WTC11 (cell line): Measurements from ENCODE around the gene PRPF40A. TPM values are rescaled to one million over a fixed set of nuclear protein-coding genes. Genes with fewer than 3 reads are reported as not detected.
A peak's percentile ranks its signal among the peaks of the same experiment; 100 is the strongest.

Experiments
- ATAC-seq: fragments of 200-7000 bp; cut with Tn5 transposase; 2 replicates; pipeline ENCODE4 v1.10.0; 2021; ENCODE audit warnings: mild to moderate bottlenecking, moderate library complexity
- CTCF ChIA-PET: fragments of 300-600 bp; sonication (Branson Sonifier 250); formaldehyde crosslinking; loops from one replicate; lab custom pipeline; 2021; ENCODE audit warnings: antibody characterized with exemption; lab: Charles Lee
- POLR2A ChIA-PET: fragments of 350-600 bp; sonication (Branson Sonifier 250); formaldehyde crosslinking; loops from one replicate; lab custom pipeline; 2021; ENCODE audit warnings: antibody characterized with exemption; lab: Charles Lee
- DNase-seq: peaks from one replicate; pipeline ENCODE4 v3.0.0; 2021; ENCODE audit warnings: low spot score
- H3K27ac Mint-ChIP-seq: 2 replicates; pipeline ENCODE4 v1.8.0; 2021; ENCODE audit warnings: mixed read lengths
- H3K27me3 Mint-ChIP-seq: 2 replicates; pipeline ENCODE4 v1.8.0; 2021; ENCODE audit warnings: low read depth, mild to moderate bottlenecking, moderate library complexity, mixed read lengths
- H3K36me3 Mint-ChIP-seq: 2 replicates; pipeline ENCODE4 v1.8.0; 2021; ENCODE audit warnings: mixed read lengths
- H3K4me1 Mint-ChIP-seq: 2 replicates; pipeline ENCODE4 v1.8.0; 2022; ENCODE audit warnings: mixed read lengths
- H3K4me3 Mint-ChIP-seq: 2 replicates; pipeline ENCODE4 v1.8.0; 2021; ENCODE audit warnings: mild to moderate bottlenecking, moderate library complexity, mixed read lengths
- H3K9me3 Mint-ChIP-seq: 2 replicates; pipeline ENCODE4 v1.8.0; 2021; ENCODE audit warnings: mixed read lengths
- AFF4 ChIP-seq: sonication (generic); formaldehyde crosslinking; IDR thresholded peaks from 2 replicates; pipeline ENCODE4 v1.8.1; 2023; ENCODE audit warnings: mild to moderate bottlenecking, missing genetic modification reagents, borderline replicate concordance
- ARID4B ChIP-seq: sonication (generic); formaldehyde crosslinking; IDR thresholded peaks from 2 replicates; pipeline ENCODE4 v1.8.0; 2023; ENCODE audit warnings: missing genetic modification reagents, mild to moderate bottlenecking, borderline replicate concordance
- CBFB ChIP-seq: sonication (generic); formaldehyde crosslinking; IDR thresholded peaks from 2 replicates; pipeline ENCODE4 v1.8.1; 2022; ENCODE audit warnings: mild to moderate bottlenecking, low read depth, missing genetic modification reagents
- E2F5 ChIP-seq: sonication (generic); formaldehyde crosslinking; IDR thresholded peaks from 2 replicates; pipeline ENCODE4 v1.8.1; 2022; ENCODE audit warnings: mild to moderate bottlenecking, moderate library complexity, missing genetic modification reagents
- GRHL2 ChIP-seq: fragments of 250-450 bp; sonication (Bioruptor Pico); IDR thresholded peaks from 2 replicates; pipeline ENCODE4 v1.8.0; 2022; ENCODE audit warnings: mild to moderate bottlenecking, moderate library complexity; ENCODE audit not compliant: insufficient replicate concordance, severe bottlenecking
- JAZF1 ChIP-seq: fragments of 250-450 bp; sonication (Bioruptor Pico); IDR thresholded peaks from 2 replicates; pipeline ENCODE4 v1.9.0; 2021; ENCODE audit warnings: moderate library complexity, mild to moderate bottlenecking, inconsistent platforms
- MXD4 ChIP-seq: fragments of 250-450 bp; sonication (Bioruptor Pico); IDR thresholded peaks from 2 replicates; pipeline ENCODE4 v1.8.0; 2021; ENCODE audit warnings: mild to moderate bottlenecking, moderate library complexity, borderline replicate concordance
- NFE2L1 ChIP-seq: sonication (generic); formaldehyde crosslinking; IDR thresholded peaks from 2 replicates; pipeline ENCODE4 v1.8.1; 2023; ENCODE audit warnings: missing genetic modification reagents
- NFYB ChIP-seq: sonication (generic); formaldehyde crosslinking; conservative IDR thresholded peaks from 2 replicates; pipeline ENCODE4 v1.8.0; 2022; ENCODE audit warnings: low read depth, missing genetic modification reagents
- ZBTB43 ChIP-seq: sonication (generic); formaldehyde crosslinking; IDR thresholded peaks from 2 replicates; pipeline ENCODE4 v1.8.1; 2023; ENCODE audit warnings: mild to moderate bottlenecking, missing genetic modification reagents
- ZNF138 ChIP-seq: sonication (generic); formaldehyde crosslinking; conservative IDR thresholded peaks from 2 replicates; pipeline ENCODE4 v1.8.1; 2022; ENCODE audit warnings: mild to moderate bottlenecking, moderate library complexity, missing genetic modification reagents
- ZNF219 ChIP-seq: sonication (generic); formaldehyde crosslinking; IDR thresholded peaks from 2 replicates; pipeline ENCODE4 v1.8.0; 2023; ENCODE audit warnings: missing genetic modification reagents, mild to moderate bottlenecking, borderline replicate concordance
- ZNF396 ChIP-seq: fragments of 250-450 bp; sonication (Bioruptor Pico); IDR thresholded peaks from 2 replicates; pipeline ENCODE4 v1.8.0; 2021; ENCODE audit warnings: mild to moderate bottlenecking, moderate library complexity, borderline replicate concordance
- ZNF671 ChIP-seq: fragments of 250-450 bp; sonication (Bioruptor Pico); IDR thresholded peaks from 2 replicates; pipeline ENCODE4 v1.8.0; 2021; ENCODE audit warnings: mild to moderate bottlenecking
- total RNA-seq: library from RNA; stranded (reverse); gene quantifications from 3 replicates; pipeline ENCODE4 v1.2.3, GENCODE V29; 2021
- TF ChIP-seq, protein P1 (sequence below): sonication (generic); formaldehyde crosslinking; IDR thresholded peaks from 2 replicates; pipeline ENCODE4 v1.8.1; 2023; ENCODE audit warnings: mild to moderate bottlenecking, missing genetic modification reagents, moderate library complexity

PRPF40A gene
- total RNA-seq, 1 experiment from 2014 or later, result 189 TPM

GRCh38 chr2:152646264-152646663 is 71.0 kb downstream of the PRPF40A start:
- no peak overlapping the region for H3K27ac Mint-ChIP-seq
- H3K4me1 Mint-ChIP-seq, result peaks cover 19% of the 10 kb centered on the region
- ChIA-PET POLR2A (no interaction called here), CTCF (interaction anchor here (0.6 to 3.7 kb wide), 4 partner anchors 11 to 621 kb away, joined by 3 to 37 read pairs (median 4); no protein-coding TSS in a partner anchor)
- DNase-seq (no peak), ATAC-seq (peak; percentile 44)
- no peaks in the 10 kb centered on the region for H3K9me3 Mint-ChIP-seq
- H3K27me3 Mint-ChIP-seq, result no peaks in the 10 kb centered on the region
- peaks cover 22% of the 10 kb centered on the region for H3K36me3 Mint-ChIP-seq
- TF ChIP-seq AFF4 (CRISPR knock-in tag) (no peak), ZNF671 (CRISPR knock-in tag) (no peak), CBFB (CRISPR knock-in tag) (no peak), MXD4 (no peak), ZBTB43 (CRISPR knock-in tag) (no peak), ZNF396 (CRISPR knock-in tag) (no peak), ZNF219 (CRISPR knock-in tag) (no peak), NFYB (CRISPR knock-in tag) (no peak)
- TF ChIP-seq, protein P1, sequence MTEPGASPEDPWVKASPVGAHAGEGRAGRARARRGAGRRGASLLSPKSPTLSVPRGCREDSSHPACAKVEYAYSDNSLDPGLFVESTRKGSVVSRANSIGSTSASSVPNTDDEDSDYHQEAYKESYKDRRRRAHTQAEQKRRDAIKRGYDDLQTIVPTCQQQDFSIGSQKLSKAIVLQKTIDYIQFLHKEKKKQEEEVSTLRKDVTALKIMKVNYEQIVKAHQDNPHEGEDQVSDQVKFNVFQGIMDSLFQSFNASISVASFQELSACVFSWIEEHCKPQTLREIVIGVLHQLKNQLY (CRISPR knock-in tag), result no peak
- no peak overlapping the region for H3K4me3 Mint-ChIP-seq

- CTCF ChIA-PET, result interaction anchor here (1.4 to 1.8 kb wide), 2 partner anchors 9 to 468 kb away, joined by 4 to 10 read pairs; no protein-coding TSS in a partner anchor
- no peak overlapping the region for H3K27ac Mint-ChIP-seq
- H3K36me3 Mint-ChIP-seq, result peaks cover 40% of the 10 kb centered on the region
- TF ChIP-seq GRHL2 (CRISPR knock-in tag) (no peak), NFE2L1 (CRISPR knock-in tag) (no peak), ZNF138 (CRISPR knock-in tag) (no peak), ZNF671 (CRISPR knock-in tag) (no peak), JAZF1 (CRISPR knock-in tag) (no peak)
- ATAC-seq (no peak), DNase-seq (no peak)
- H3K4me3 Mint-ChIP-seq, result no peak overlapping the region
- no peaks in the 10 kb centered on the region for H3K27me3 Mint-ChIP-seq
- POLR2A ChIA-PET, result interaction anchor here (0.6 kb wide), 1 partner anchor 148 kb away, joined by 3 read pairs; no protein-coding TSS in a partner anchor
- no peaks in the 10 kb centered on the region for H3K9me3 Mint-ChIP-seq
- H3K4me1 Mint-ChIP-seq, result peaks cover 15% of the 10 kb centered on the region
Measured at GRCh38 chr2:152644189-152644873, 72.9 kb downstream of the PRPF40A start.

DNA sequence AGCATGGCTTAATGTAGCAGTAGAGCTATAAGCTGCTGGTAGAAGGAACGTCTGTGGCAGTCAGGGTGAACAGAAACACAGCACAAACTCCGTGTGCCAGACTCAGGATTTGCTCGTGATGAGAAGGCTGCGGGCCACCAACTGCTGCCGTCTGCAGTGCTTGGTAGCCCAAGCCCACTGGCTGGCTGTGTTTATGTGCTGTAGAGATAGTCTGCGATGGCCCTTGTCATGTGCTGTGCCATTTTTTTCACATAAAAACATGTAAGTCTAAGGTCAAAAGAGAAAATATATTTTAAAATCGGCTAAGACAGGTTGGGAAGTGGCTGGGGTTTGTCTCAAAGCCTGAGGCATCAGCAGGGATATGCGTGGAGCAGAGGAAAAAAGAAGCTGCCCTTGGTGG is 78.7 kb downstream of the PRPF40A start:
- ATAC-seq (no peak), DNase-seq (no peak)
- H3K4me1 Mint-ChIP-seq, result no peaks in the 10 kb centered on the region
- no peak overlapping the region for H3K4me3 Mint-ChIP-seq
- H3K27ac Mint-ChIP-seq, result no peak overlapping the region
- ChIA-PET CTCF (no interaction called here), POLR2A (no interaction called here)
- H3K27me3 Mint-ChIP-seq, result no peaks in the 10 kb centered on the region
- no peaks in the 10 kb centered on the region for H3K9me3 Mint-ChIP-seq
- peaks cover 43% of the 10 kb centered on the region for H3K36me3 Mint-ChIP-seq
- TF ChIP-seq E2F5 (CRISPR knock-in tag), result no peak
- TF ChIP-seq ARID4B, result no peak
- TF ChIP-seq AFF4 (CRISPR knock-in tag), result no peak
